Liver (tissue), 9 donors: ENCODE data around the gene YEATS2. TPM values are rescaled to one million over a fixed set of nuclear protein-coding genes. Genes with fewer than 3 reads are reported as not detected.

Source experiments
- DNase-seq: peaks from one replicate; pipeline ENCODE4 v3.0.0-alpha.2; 2017; ENCODE audit warnings: low spot score
- H3K27ac ChIP-seq, 2 donors: one replicate each; pipeline ENCODE4 v1.7.0; 2013; ENCODE audit warnings: inconsistent platforms in 2 of 2, low read length in 2 of 2, control low read depth in 1 of 2, low read depth in 1 of 2, mild to moderate bottlenecking in 1 of 2
- H3K27me3 ChIP-seq, 4 donors: one replicate each; pipeline versions ENCODE4 v1.6.1 to v1.7.0; 2013; ENCODE audit warnings: low read length in 3 of 4, inconsistent platforms in 1 of 4, mild to moderate bottlenecking in 1 of 4, moderate library complexity in 1 of 4; ENCODE audit not compliant: control insufficient read depth in 4 of 4, insufficient read depth in 4 of 4
- H3K36me3 ChIP-seq, 4 donors: one replicate each; pipeline versions ENCODE4 v1.6.1 to v1.7.0; 2013; ENCODE audit warnings: low read length in 3 of 4, mild to moderate bottlenecking in 3 of 4, low read depth in 1 of 4, moderate library complexity in 1 of 4; ENCODE audit not compliant: control insufficient read depth in 4 of 4, insufficient read depth in 3 of 4
- H3K4me1 ChIP-seq, 4 donors: one replicate each; pipeline versions ENCODE4 v1.6.1 to v1.7.0; 2013; ENCODE audit warnings: low read length in 3 of 4, mild to moderate bottlenecking in 3 of 4, moderate library complexity in 1 of 4; ENCODE audit not compliant: control insufficient read depth in 4 of 4, insufficient read depth in 4 of 4
- H3K4me3 ChIP-seq, 3 donors: one replicate each; pipeline versions ENCODE4 v1.6.1 to v1.7.0; 2013; ENCODE audit warnings: low read length in 3 of 3, control low read depth in 1 of 3, low read depth in 1 of 3, mild to moderate bottlenecking in 1 of 3
- H3K9ac ChIP-seq, 2 donors: one replicate each; pipeline ENCODE4 v1.7.0; 2013; ENCODE audit warnings: low read length in 2 of 2, mild to moderate bottlenecking in 2 of 2, moderate library complexity in 2 of 2, control low read depth in 1 of 2, low read depth in 1 of 2
- H3K9me3 ChIP-seq, 4 donors: one replicate each; pipeline versions ENCODE4 v1.6.1 to v1.7.0; 2013; ENCODE audit warnings: low read length in 3 of 4; ENCODE audit not compliant: control insufficient read depth in 4 of 4
- CTCF ChIP-seq: fragments of 150-350 bp; IDR thresholded peaks from 2 replicates; pipeline ENCODE4 v1.5.1; 2017; ENCODE audit warnings: improper control_type of control experiment, low read depth, low read length; ENCODE audit not compliant: missing input control
- EGR1 ChIP-seq, 2 donors: IDR thresholded peaks; 2 replicates each; pipeline ENCODE4 v1.6.1; 2016 to 2018; ENCODE audit warnings: antibody characterized with exemption in 2 of 2, low read depth in 2 of 2
- FOXA1 ChIP-seq: IDR thresholded peaks from 2 replicates; pipeline ENCODE4 v1.6.1; 2016; ENCODE audit warnings: antibody characterized with exemption
- FOXA2 ChIP-seq: IDR thresholded peaks from 2 replicates; pipeline ENCODE4 v1.6.1; 2016; ENCODE audit warnings: antibody characterized with exemption
- GABPA ChIP-seq, 2 donors: IDR thresholded peaks in 1 of 2; conservative IDR thresholded peaks in 1 of 2; 2 replicates each; pipeline ENCODE4 v1.6.1; 2016; ENCODE audit warnings: antibody characterized with exemption in 2 of 2, mild to moderate bottlenecking in 1 of 2, moderate library complexity in 1 of 2
- HNF4A ChIP-seq, 2 donors: conservative IDR thresholded peaks; 2 replicates each; pipeline ENCODE4 v1.6.1; 2016; ENCODE audit warnings: antibody characterized with exemption in 2 of 2, mild to moderate bottlenecking in 2 of 2
- HNF4G ChIP-seq: IDR thresholded peaks from 2 replicates; pipeline ENCODE4 v1.6.1; 2016; ENCODE audit warnings: antibody characterized with exemption
- JUND ChIP-seq, 2 donors: IDR thresholded peaks; 2 replicates each; pipeline ENCODE4 v1.6.1; 2016; ENCODE audit warnings: antibody characterized with exemption in 2 of 2
- MAX ChIP-seq: IDR thresholded peaks from 2 replicates; pipeline ENCODE4 v1.6.1; 2016; ENCODE audit warnings: antibody characterized with exemption
- NR2F2 ChIP-seq: IDR thresholded peaks from 2 replicates; pipeline ENCODE4 v1.6.1; 2016; ENCODE audit warnings: antibody characterized with exemption
- RAD21 ChIP-seq, 2 donors: IDR thresholded peaks; 2 replicates each; pipeline ENCODE4 v1.6.1; 2016; ENCODE audit warnings: antibody characterized with exemption in 2 of 2, mild to moderate bottlenecking in 2 of 2
- RXRA ChIP-seq, 2 donors: IDR thresholded peaks; 2 replicates each; pipeline ENCODE4 v1.6.1; 2017 to 2018; ENCODE audit warnings: antibody characterized with exemption in 2 of 2, mild to moderate bottlenecking in 1 of 2
- SP1 ChIP-seq: IDR thresholded peaks from 2 replicates; pipeline ENCODE4 v1.6.1; 2018; ENCODE audit warnings: antibody characterized with exemption, mild to moderate bottlenecking
- TAF1 ChIP-seq: conservative IDR thresholded peaks from 2 replicates; pipeline ENCODE4 v1.6.1; 2016; ENCODE audit warnings: antibody characterized with exemption, mild to moderate bottlenecking
- YY1 ChIP-seq: IDR thresholded peaks from 2 replicates; pipeline ENCODE4 v1.6.1; 2016; ENCODE audit warnings: antibody characterized with exemption, mild to moderate bottlenecking
- ZBTB33 ChIP-seq: IDR thresholded peaks from 2 replicates; pipeline ENCODE4 v1.6.1; 2016; ENCODE audit warnings: antibody characterized with exemption
- WGBS: extraction: QIAGEN DNeasy Blood & Tissue Kit; methylation state at CpG from one replicate; pipeline ENCODE4 v1.1.7; 2013; 5-methylcytosine and 5-hydroxymethylcytosine counted together
- polyA plus RNA-seq, 2 donors: library from polyadenylated mRNA; stranded (reverse) in 1 of 2; unstranded in 1 of 2; fragments of 200-250 nt in 1 of 2; fragments of >200 nt in 1 of 2; fragmentation: Nextera tagmentation in 1 of 2; extraction: Ambion mirVana in 1 of 2; gene quantifications; one replicate each; pipeline versions ENCODE4 v1.2.1 to v1.2.3, GENCODE V29; 2013 to 2015
- total RNA-seq, 2 donors: library from RNA; depleted of rRNA; stranded (reverse); fragments of >200 nt; gene quantifications; one replicate each; pipeline ENCODE4 v1.2.3, GENCODE V29; 2014
- TF ChIP-seq, protein P1 (sequence below): IDR thresholded peaks from 2 replicates; pipeline ENCODE4 v1.6.1; 2016; ENCODE audit warnings: antibody characterized with exemption
- TF ChIP-seq, protein P2 (sequence below): IDR thresholded peaks from 2 replicates; pipeline ENCODE4 v1.6.1; 2016; ENCODE audit warnings: antibody characterized with exemption, mild to moderate bottlenecking
- donor health status: healthy.
- donor health status: healthy.
- donor health status: healthy.
- donor health status: healthy.
- donor health status: healthy.

The YEATS2 gene
- total and polyA plus RNA-seq, 4 donors = 1.5 to 9.4 (median 4.9) TPM

GRCh38 chr3:183828538-183828870 lies 130.9 kb downstream of the YEATS2 start:
- H3K9ac ChIP-seq = no peak overlapping the region
- H3K4me3 ChIP-seq = no peak overlapping the region
- H3K27me3 ChIP-seq = no peaks in the 10 kb centered on the region
- no peak overlapping the region for H3K27ac ChIP-seq
- TF ChIP-seq RXRA (IDR thresholded peaks at IDR 0.05) (no peak), MAX (no peak), TAF1 (no peak), YY1 (no peak), FOXA1 (no peak), FOXA2 (no peak), CTCF (no peak), JUND (IDR thresholded peaks at IDR 0.05) (no peak), HNF4G (no peak), ZBTB33 (no peak), HNF4A (conservative IDR thresholded peaks at IDR 0.05) (no peak), NR2F2 (no peak), EGR1 (IDR thresholded peaks at IDR 0.05; ENCODE audit: low read depth in 2 of 2) (no peak), SP1 (no peak), RAD21 (IDR thresholded peaks at IDR 0.05) (no peak), GABPA (IDR thresholded peaks at IDR 0.05 in 1 of 2, conservative IDR thresholded peaks at IDR 0.05 in 1 of 2) (no peak)
- TF ChIP-seq, protein P1, sequence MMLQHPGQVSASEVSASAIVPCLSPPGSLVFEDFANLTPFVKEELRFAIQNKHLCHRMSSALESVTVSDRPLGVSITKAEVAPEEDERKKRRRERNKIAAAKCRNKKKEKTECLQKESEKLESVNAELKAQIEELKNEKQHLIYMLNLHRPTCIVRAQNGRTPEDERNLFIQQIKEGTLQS = no peak
- TF ChIP-seq, protein P2, sequence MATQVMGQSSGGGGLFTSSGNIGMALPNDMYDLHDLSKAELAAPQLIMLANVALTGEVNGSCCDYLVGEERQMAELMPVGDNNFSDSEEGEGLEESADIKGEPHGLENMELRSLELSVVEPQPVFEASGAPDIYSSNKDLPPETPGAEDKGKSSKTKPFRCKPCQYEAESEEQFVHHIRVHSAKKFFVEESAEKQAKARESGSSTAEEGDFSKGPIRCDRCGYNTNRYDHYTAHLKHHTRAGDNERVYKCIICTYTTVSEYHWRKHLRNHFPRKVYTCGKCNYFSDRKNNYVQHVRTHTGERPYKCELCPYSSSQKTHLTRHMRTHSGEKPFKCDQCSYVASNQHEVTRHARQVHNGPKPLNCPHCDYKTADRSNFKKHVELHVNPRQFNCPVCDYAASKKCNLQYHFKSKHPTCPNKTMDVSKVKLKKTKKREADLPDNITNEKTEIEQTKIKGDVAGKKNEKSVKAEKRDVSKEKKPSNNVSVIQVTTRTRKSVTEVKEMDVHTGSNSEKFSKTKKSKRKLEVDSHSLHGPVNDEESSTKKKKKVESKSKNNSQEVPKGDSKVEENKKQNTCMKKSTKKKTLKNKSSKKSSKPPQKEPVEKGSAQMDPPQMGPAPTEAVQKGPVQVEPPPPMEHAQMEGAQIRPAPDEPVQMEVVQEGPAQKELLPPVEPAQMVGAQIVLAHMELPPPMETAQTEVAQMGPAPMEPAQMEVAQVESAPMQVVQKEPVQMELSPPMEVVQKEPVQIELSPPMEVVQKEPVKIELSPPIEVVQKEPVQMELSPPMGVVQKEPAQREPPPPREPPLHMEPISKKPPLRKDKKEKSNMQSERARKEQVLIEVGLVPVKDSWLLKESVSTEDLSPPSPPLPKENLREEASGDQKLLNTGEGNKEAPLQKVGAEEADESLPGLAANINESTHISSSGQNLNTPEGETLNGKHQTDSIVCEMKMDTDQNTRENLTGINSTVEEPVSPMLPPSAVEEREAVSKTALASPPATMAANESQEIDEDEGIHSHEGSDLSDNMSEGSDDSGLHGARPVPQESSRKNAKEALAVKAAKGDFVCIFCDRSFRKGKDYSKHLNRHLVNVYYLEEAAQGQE = no peak
- no peak for DNase-seq
- whole genome bisulfite sequencing = 96% methylated on average over 7 of the region's 7 CpGs
- no peaks in the 10 kb centered on the region for H3K9me3 ChIP-seq
- H3K36me3 ChIP-seq = peaks cover 12 to 34% (median 24%) of the 10 kb centered on the region in 4 donors
- H3K4me1 ChIP-seq = peaks cover 0 to 16% (median 9%) of the 10 kb centered on the region in 4 donors
